Stimulated activated CD4-positive, alpha-beta T cell treated with anti-CD3 and anti-CD28 coated beads, Interleukin-15, amount 100 ng/mL, for 24 hours (primary cell): Measurements from ENCODE around the gene KCTD16.

Experiments
- DNase-seq: peaks from one replicate; pipeline ENCODE4 v3.0.0-alpha.2; 2020

Gene KCTD16

GRCh38 chr5:144352732-144353317 is 182.2 kb downstream of the KCTD16 start:
- no peak for DNase-seq

GRCh38 chr5:144356489-144356888 is 185.8 kb downstream of the KCTD16 start:
- DNase-seq = no peak

DNA sequence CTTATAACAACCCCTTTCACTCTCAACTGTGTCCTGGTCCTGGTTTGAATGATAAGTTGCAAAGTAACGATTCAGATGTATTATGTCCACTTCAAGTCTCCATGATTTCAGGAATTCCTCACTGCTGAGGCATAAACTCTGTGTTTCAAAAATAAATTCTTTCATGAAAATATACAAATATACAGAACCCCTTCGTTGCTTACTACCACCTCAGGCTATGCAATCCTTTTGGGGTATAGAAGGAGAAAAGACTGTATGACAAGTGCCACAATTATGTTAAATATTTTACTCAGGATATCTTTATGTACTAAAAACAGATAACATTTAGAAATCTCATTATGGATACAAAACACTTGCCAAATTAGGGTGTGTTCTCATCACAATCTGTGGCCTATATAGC is 190.7 kb downstream of the KCTD16 start:
- no peak for DNase-seq

DNA sequence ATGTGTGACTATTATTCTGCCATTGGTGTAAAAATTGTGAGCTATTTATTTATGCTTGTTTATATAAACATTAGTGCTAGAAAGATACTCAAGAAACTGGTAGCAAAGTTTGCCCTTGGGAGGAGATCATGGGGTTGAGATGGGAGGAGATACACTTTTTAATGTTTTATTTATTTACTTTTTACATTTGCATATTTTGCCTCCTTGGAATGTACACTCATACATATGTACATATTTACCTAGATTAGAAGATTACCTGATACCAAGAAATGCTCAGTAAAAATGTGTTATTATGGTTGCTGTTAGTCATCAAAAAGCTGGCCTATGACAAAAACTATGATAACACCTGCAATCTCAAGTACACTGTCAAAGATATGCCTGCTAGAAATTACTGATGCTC is 195.2 kb downstream of the KCTD16 start:
- no peak for DNase-seq

GRCh38 chr5:144367991-144368390 is 197.3 kb downstream of the KCTD16 start:
- no peak for DNase-seq

DNA sequence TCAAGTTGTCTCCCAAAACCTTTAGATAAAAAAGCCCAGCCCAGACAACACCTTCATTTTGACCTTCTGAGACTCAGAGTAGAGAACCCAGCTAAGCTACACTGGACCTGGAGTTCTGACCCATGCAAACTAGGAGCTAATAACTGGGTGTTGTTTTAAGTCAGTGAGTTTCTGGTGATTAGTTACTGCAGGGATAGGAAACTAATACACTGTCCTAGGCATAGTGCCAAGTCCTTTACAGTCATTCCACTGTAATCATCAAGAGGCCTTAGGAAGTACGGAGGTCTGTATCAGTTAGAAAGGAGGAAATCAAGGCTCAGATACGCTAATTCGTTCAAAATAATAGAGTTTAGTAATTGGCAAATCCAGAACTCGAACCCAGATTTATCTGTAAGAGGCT is 197.9 kb downstream of the KCTD16 start:
- no peak for DNase-seq

DNA sequence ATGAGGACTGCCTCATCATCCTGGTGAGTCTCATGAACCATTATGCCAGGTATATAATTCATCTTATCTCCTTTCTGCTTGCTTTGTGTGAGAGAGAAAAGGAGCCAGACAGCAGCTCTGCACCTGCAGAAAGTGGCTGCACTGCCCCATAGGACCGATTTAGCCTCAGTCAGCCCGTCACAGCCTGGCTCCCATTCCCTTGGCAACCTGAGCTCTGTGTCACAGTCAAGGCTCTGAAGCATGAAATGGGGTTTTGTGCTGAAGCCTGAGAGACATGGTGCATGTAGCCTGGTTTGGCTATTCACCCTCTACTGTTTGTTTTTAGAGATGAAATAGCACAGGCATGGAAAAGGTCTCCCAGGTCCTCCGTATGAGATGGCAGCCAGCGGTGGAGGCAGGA is 198.3 kb downstream of the KCTD16 start:
- no peak for DNase-seq

DNA sequence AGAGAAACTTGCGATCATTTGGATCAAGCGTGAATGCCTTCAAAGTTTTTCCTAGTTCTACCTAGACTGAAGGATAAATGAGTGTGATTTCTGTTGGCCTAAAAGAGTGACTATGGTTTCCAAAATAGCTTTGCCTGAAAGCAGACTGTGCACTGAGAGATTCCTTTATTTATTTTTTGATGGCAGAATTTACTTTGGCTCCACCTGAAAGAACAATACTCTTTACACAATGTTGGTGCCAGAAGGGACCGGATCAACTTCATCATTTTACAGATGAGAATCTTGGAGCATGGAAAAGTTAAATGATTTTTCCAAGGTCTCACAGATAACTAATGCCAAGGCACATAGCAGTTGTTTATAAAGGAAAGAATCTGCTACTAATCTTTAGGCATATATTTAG is 199.6 kb downstream of the KCTD16 start:
- no peak for DNase-seq

DNA sequence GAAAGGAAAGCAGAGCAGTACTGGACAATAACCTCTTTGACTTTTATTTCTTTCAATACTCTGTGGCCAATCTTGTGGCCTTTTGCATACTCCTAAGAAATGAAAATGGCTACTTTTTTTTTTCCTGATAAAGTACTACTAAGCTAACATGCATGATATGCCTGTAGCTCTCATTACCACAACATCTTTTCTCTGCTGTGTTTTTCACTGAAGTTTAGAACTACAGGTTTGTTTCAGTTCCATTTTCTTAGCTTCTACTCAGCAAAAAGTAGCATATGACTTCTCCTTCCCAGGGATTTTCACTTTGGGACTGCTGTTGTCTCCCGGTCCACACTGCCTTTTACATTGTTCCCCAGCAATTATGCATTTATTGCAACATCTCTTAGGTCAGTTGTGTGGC is 204.0 kb downstream of the KCTD16 start:
- no peak for DNase-seq

DNA sequence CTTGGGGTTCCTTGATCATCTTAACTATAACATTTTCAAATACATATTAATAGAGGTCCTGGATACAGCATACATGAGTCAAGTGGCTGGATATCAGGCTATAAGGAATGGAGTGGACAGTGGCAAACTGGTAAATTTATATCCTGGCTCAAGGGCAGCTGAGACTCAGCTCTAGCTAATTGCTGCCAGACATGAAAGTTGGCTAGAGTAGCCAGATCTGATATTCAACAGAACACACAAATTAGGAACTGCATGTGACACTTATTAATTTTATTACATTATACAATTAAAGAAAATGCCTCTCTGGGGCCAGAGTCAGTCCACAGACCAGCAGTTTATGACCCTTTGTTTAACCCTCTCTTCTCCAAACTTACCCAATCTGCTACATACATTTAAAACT is 206.5 kb downstream of the KCTD16 start:
- DNase-seq = no peak

DNA sequence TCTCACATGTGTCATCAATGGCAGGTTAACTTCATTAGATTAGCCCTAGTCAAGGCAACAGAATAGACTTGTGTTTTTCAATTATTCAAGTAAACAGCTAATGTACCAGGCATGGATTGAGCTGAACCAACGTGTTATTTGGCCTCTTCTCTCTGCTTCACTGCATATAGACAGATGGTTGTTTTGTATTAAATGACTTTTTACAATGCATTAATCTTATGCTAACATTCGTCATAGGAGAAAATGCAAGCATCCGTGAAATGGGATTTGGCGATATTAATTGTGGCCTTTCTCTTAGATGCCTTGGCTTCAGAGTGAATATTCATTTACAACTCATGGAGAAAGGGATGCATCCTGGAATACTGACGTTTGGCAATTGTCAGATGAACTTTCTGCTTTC is 208.0 kb downstream of the KCTD16 start:
- DNase-seq = no peak

DNA sequence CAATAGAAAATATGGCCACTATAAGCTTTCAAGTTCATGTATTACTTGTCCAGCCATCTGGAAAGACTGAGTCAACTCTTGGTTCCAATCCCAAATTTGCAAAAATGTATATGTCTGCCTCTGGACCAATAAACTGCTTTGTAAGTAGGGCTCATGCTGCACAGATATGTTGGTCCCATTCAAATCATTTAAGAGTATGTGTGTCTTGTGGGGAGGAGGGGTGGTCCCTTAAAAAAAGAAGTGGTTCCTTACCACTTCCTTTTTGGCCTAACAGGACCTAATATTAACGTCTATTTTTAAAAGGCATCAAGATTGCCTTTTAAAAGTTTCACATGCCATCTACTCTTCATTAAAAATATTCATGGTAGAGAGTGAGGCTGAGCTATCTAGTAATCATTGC is 214.9 kb downstream of the KCTD16 start:
- no peak for DNase-seq

DNA sequence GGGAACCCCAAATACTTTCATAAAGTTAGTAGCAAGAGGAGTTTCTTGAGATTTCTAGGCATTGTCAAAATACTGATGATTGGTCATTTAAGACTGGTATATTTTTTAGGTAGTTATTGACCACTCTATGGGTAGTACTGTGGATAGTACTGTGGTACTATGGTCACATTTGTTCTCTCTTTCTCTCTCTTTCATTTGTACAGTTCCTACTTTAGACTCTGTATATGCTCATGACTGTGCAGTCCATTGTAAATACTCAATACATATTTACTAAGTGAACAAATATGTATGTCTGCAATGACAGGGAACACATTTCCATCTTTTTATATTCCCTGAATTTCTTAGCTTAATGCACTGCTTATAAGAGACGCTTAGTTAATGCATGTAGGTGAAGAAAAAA is 215.6 kb downstream of the KCTD16 start:
- no peak for DNase-seq

GRCh38 chr5:144390133-144390532 is 219.5 kb downstream of the KCTD16 start:
- no peak for DNase-seq

DNA sequence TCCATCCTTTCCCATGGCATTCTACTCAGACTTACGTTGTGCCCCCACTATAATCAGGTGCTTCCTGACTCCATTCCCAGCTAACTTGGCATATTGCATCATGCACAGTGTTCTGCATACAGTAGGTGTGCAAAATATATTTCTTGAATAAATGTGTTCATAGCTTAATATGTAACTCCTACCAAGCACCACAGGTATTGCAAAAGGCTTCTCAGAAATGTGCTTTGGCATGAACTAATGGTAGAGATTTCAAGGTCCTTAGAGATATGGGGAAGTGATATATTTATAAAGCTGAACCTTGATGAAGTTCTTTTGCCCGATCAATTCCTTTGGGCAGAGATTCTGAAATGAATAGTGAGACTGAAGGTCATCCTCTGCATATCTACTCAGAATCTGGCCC is 220.4 kb downstream of the KCTD16 start:
- DNase-seq = no peak

DNA sequence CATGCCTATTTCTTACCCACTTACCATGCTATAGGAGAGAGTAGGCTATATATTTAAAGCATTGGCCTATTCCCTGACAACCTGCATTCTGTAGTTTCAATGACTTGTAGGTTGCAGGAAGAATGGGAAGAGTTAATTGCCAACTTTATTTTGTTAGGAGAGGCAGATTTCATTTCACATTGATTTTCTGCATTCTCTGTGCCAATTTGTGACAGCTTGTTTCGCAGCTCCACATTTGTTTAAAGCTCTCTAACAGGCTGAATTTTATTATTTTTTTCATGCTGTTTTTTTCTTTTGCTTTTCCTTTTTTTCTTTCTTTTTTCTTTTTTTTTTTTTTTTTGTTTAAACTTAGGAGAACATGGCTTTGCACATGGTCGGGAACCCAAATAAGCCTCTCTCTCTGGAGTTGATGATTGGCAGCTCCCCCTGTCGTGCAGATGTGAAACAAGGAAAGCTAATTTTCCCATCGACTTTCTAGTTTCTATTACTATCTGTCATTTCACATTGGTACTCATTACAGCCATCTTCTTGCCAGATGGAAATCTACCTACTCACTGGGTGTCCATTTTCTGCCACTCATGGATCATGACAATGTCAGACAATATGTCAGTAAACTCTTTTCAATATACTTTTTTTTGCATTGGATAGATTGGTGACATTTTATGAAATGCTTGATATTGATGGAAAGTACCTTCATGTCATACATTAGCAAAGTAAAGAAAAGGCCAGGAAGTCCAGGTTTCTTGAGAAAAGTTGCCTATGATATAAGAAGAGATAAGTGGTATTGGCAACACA is 223.2 kb downstream of the KCTD16 start:
- DNase-seq = no peak

GRCh38 chr5:144395704-144396103 is 225.0 kb downstream of the KCTD16 start:
- DNase-seq = no peak

- no peak for DNase-seq
These were observed 232.4 kb downstream of the KCTD16 start for GRCh38 chr5:144403058-144403457.

DNA sequence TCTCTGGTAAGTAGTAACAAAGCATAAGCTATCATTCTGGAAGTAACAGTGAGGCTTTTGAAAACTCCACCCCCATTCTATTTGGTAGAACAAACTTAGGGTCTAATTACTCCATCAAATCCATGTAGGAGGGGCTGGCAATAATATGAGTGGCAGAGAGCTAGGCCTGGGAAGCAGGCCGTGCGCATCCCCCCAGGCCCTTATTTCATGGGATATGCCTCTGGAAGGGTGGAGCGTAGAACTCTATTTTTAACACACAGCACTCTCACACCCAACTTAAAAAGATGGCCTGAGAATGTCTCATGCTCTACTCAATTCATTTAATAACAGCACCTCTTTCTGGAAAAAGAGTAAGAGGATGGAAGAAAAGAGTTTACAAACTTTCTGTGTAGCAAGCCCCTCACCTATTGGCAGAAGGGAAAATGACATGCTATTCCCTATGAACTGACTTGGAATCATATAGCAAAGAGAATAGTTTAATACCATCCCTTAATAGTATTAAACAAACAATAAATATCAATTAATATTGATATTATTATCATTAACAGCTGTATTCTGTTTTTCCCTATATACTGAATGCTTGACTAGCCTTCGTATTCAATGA is 233.2 kb downstream of the KCTD16 start:
- no peak for DNase-seq

DNA sequence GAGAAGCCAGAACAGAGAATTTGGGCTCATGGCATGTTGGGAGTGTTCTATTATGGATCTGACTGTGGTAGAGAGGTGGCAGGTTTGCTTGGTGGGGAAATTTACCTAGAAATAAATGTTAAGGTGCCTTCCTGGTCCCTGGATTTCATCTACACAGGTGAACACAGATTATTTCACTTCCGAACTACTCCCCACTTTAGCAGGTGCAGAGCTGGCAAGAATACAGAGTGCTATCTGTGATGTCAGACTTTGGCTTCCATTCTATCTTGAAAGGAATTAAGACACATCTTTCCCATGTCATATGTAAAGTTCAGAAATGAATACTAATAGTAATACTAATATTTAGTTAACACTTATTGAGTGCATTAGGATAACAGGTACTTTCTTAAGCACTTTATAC is 234.0 kb downstream of the KCTD16 start:
- no peak for DNase-seq

- no peak for DNase-seq
These were observed 235.3 kb downstream of the KCTD16 start for GRCh38 chr5:144405991-144406390.

DNA sequence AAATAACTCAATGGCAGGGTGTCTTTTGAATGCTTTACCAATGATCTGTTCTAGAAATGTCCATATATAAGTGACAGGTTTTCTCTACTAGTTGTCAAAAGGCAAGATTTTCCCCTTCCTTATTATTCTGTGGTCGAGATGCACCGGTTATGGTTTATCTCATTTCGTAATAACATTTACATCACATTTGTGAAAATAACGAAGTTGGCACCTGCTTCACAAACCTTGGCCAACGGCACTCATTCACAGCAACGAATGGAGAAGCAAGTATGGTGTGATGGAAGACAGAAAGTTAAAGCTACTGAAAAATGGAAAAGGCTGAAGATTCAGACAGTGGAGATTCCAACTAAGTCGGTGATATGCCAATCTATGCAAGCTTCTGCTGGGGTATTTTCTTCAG is 235.8 kb downstream of the KCTD16 start:
- no peak for DNase-seq

- no peak for DNase-seq
These were observed 243.7 kb downstream of the KCTD16 start for GRCh38 chr5:144414202-144415029.

- no peak for DNase-seq
These were observed 245.5 kb downstream of the KCTD16 start for GRCh38 chr5:144416196-144416595.
